Breast epithelium (tissue), 3 donors: ENCODE measurements around the gene LDLRAD1.

Experiments used
- POLR2A ChIP-seq: fragments of 450-650 bp; IDR thresholded peaks from one replicate; pipeline ENCODE4 v1.6.1; 2016; ENCODE audit warnings: antibody characterized with exemption, mild to moderate bottlenecking, moderate library complexity
- POLR2AphosphoS5 ChIP-seq, 3 donors: sonication (generic); formaldehyde crosslinking; IDR thresholded peaks; one replicate each; pipeline ENCODE4 v1.6.1; 2017; ENCODE audit warnings: antibody characterized with exemption in 3 of 3
- TF ChIP-seq, protein P1 (sequence below), 3 donors: fragments of 450-650 bp; IDR thresholded peaks; one replicate each; pipeline ENCODE4 v1.5.1; 2016 to 2017; ENCODE audit warnings: antibody characterized with exemption in 3 of 3, mild to moderate bottlenecking in 3 of 3, moderate library complexity in 3 of 3

DNA sequence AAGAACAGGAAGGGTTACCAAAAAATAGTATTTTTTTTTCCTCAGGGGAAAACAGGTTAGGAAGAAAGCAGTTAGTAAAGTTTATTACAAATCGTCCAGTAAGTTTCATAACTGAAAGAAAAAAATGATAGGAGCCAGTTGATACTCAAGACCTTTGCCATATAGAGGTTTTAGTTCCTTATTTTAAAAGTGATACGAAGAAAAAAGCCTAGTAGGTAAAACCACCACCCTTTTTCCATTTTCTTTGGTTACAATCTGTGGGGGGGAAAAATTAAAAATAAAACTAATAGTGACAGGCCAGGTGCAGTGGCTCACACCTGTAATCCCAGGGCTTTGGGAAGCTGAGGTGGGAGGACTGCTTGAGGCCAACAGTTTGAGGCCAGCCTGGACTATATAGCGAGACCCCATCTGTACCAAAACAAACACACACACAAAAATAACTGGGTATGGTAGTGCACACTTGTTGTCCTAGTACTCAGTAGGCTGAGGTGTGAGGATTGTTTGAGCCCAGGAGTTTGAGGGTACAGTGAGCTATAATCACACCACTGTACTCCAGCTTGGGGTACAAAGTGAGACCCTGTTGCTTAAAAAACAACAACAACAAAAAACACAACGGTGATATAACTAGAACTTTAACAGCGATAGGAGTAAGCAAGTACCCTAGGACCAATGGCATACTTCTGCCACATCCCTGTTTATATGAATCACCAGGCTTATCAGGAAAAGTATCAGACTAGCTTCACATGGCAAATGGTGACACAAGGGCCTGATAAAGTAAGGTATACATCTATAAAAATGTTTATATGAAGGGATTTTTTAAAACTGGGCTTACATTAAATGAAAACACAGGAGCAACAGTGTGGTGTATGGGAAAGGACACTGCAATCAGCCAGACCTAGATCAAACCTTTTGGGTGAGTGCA, 29.7 kb upstream of the LDLRAD1 start:
- TF ChIP-seq, protein P1, sequence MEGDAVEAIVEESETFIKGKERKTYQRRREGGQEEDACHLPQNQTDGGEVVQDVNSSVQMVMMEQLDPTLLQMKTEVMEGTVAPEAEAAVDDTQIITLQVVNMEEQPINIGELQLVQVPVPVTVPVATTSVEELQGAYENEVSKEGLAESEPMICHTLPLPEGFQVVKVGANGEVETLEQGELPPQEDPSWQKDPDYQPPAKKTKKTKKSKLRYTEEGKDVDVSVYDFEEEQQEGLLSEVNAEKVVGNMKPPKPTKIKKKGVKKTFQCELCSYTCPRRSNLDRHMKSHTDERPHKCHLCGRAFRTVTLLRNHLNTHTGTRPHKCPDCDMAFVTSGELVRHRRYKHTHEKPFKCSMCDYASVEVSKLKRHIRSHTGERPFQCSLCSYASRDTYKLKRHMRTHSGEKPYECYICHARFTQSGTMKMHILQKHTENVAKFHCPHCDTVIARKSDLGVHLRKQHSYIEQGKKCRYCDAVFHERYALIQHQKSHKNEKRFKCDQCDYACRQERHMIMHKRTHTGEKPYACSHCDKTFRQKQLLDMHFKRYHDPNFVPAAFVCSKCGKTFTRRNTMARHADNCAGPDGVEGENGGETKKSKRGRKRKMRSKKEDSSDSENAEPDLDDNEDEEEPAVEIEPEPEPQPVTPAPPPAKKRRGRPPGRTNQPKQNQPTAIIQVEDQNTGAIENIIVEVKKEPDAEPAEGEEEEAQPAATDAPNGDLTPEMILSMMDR (IDR thresholded peaks at IDR 0.05): no peak
- no peak for TF ChIP-seq POLR2AphosphoS5 (IDR thresholded peaks at IDR 0.05)
- TF ChIP-seq POLR2A: no peak
